ENCODE measurements around the gene C2CD4A.

DNA sequence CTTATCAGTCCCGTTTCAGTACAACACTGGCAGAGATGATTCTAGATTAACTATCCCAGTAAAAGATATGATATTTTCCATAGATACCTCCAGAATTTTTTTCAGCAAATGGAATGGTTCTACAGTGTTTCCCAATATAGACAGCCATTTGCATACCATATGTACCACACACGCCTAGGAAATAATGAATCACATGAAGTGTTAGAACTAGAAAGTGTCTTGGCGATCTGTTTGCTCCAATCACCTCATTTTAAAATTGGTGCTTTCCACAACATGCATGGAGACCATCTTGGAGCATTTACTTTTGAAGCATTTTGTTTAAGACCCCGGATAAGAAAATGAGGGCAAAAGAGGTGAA lies 2.0 kb downstream of the C2CD4A start:
- TF ChIP-seq, protein P1, sequence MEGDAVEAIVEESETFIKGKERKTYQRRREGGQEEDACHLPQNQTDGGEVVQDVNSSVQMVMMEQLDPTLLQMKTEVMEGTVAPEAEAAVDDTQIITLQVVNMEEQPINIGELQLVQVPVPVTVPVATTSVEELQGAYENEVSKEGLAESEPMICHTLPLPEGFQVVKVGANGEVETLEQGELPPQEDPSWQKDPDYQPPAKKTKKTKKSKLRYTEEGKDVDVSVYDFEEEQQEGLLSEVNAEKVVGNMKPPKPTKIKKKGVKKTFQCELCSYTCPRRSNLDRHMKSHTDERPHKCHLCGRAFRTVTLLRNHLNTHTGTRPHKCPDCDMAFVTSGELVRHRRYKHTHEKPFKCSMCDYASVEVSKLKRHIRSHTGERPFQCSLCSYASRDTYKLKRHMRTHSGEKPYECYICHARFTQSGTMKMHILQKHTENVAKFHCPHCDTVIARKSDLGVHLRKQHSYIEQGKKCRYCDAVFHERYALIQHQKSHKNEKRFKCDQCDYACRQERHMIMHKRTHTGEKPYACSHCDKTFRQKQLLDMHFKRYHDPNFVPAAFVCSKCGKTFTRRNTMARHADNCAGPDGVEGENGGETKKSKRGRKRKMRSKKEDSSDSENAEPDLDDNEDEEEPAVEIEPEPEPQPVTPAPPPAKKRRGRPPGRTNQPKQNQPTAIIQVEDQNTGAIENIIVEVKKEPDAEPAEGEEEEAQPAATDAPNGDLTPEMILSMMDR (IDR thresholded peaks at IDR 0.05): no peak
- TF ChIP-seq POLR2A (IDR thresholded peaks at IDR 0.05): no peak

Measured in adrenal gland (tissue), 5 donors.